Fibroblast of lung (primary cell): ENCODE data around the gene NUDT3. TPM values are rescaled to one million over a fixed set of nuclear protein-coding genes. Genes with fewer than 3 reads are reported as not detected.

Source experiments
- DNase-seq, 2 donors: peaks; one replicate each; pipeline versions ENCODE4 v3.0.0 to v3.0.0-alpha.2; 2010; ENCODE audit warnings: low read depth in 2 of 2
- H2AFZ ChIP-seq: 2 replicates; pipeline ENCODE4 v1.5.1; 2012; ENCODE audit warnings: low read length, control low read depth, inconsistent platforms
- H3K27ac ChIP-seq: 2 replicates; pipeline ENCODE4 v1.5.1; 2011; ENCODE audit warnings: low read length, control low read depth; ENCODE audit not compliant: insufficient read depth
- H3K27me3 ChIP-seq: 2 replicates; pipeline ENCODE4 v1.5.1; 2011; ENCODE audit warnings: mild to moderate bottlenecking, low read length; ENCODE audit not compliant: control insufficient read depth, insufficient read depth
- H3K36me3 ChIP-seq: 2 replicates; pipeline ENCODE4 v1.5.1; 2011; ENCODE audit warnings: low read length; ENCODE audit not compliant: control insufficient read depth, insufficient read depth
- H3K4me1 ChIP-seq: 2 replicates; pipeline ENCODE4 v1.5.1; 2011; ENCODE audit warnings: low read length; ENCODE audit not compliant: control insufficient read depth, insufficient read depth; ENCODE audit errors: extremely low read depth
- H3K4me2 ChIP-seq: 2 replicates; pipeline ENCODE4 v1.5.1; 2011; ENCODE audit warnings: low read length, control low read depth; ENCODE audit not compliant: insufficient read depth; ENCODE audit errors: extremely low read depth
- H3K4me3 ChIP-seq, 4 experiments: fragments of 200-600 bp in 1 of 4; sonication (generic) in 1 of 4; replicated peaks in 1 of 4; 2 replicates each; pipeline ENCODE4 v1.5.1; 2011 to 2016; ENCODE audit warnings: low read length in 4 of 4, low read depth in 3 of 4, mild to moderate bottlenecking in 3 of 4, control low read depth in 2 of 4, inconsistent platforms in 1 of 4, mixed read lengths in 1 of 4; ENCODE audit not compliant: insufficient read depth in 1 of 4; ENCODE audit errors: control extremely low read depth in 1 of 4
- H3K79me2 ChIP-seq: 2 replicates; pipeline ENCODE4 v1.5.1; 2012; ENCODE audit warnings: mild to moderate bottlenecking, low read length, inconsistent platforms; ENCODE audit not compliant: control insufficient read depth, insufficient read depth
- H3K9ac ChIP-seq: 2 replicates; pipeline ENCODE4 v1.5.1; 2011; ENCODE audit warnings: mild to moderate bottlenecking, low read length, control low read depth; ENCODE audit not compliant: insufficient read depth
- H3K9me3 ChIP-seq: 2 replicates; pipeline ENCODE4 v1.5.1; 2012; ENCODE audit warnings: low read depth, low read length; ENCODE audit not compliant: control insufficient read depth, insufficient read depth
- H4K20me1 ChIP-seq: 2 replicates; pipeline ENCODE4 v1.5.1; 2011; ENCODE audit warnings: low read length; ENCODE audit not compliant: control insufficient read depth, insufficient read depth; ENCODE audit errors: extremely low read depth
- CTCF ChIP-seq, 2 donors: IDR thresholded peaks in 1 of 2; conservative IDR thresholded peaks in 1 of 2; 1 replicate in 1 of 2; 2 replicates in 1 of 2; pipeline ENCODE4 v1.5.1; 2011 to 2012; ENCODE audit warnings: low read length in 2 of 2, control low read depth in 1 of 2, inconsistent platforms in 1 of 2, low read depth in 1 of 2, mild to moderate bottlenecking in 1 of 2
- EZH2 ChIP-seq: IDR thresholded peaks from 2 replicates; pipeline ENCODE4 v1.5.1; 2012; ENCODE audit warnings: low read length, control low read depth, mild to moderate bottlenecking; ENCODE audit errors: missing control alignments
- polyA plus RNA-seq, 2 donors: library from polyadenylated mRNA; depleted of rRNA in 1 of 2; stranded (reverse) in 1 of 2; unstranded in 1 of 2; fragments of >200 nt; gene quantifications; 2 replicates each; pipeline ENCODE4 v1.2.1, GENCODE V29; 2011 to 2012; ENCODE audit warnings: missing spikeins in 1 of 2
- total RNA-seq: library from RNA; depleted of rRNA; stranded (reverse); fragments of >200 nt; gene quantifications from 2 replicates; pipeline ENCODE4 v1.2.1, GENCODE V29; 2014

The NUDT3 gene
- total and polyA plus RNA-seq, 2 donors (not counting 1 experiment from before 2014, with no cell fraction given) = 16.0 to 27.4 TPM

GRCh38 chr6:34243901-34244884 is 148.3 kb downstream of the NUDT3 start:
- H3K4me1 ChIP-seq = peaks cover 35% of the 10 kb centered on the region

GRCh38 chr6:34243131-34243771 is 149.2 kb downstream of the NUDT3 start:
- peak overlapping the region; percentile 46 for H3K4me2 ChIP-seq
- H3K4me1 ChIP-seq = peaks cover 39% of the 10 kb centered on the region
- H3K9ac ChIP-seq = no peak overlapping the region
- H3K27ac ChIP-seq = peak overlapping the region; percentile 92
- H3K36me3 ChIP-seq = peaks cover 12% of the 10 kb centered on the region
- H4K20me1 ChIP-seq = no peaks in the 10 kb centered on the region
- H2AFZ ChIP-seq = no peak overlapping the region
- no peak overlapping the region for H3K4me3 ChIP-seq
- no peaks in the 10 kb centered on the region for H3K27me3 ChIP-seq
- peak in 1 of 2 donors; percentile 59 for DNase-seq
- TF ChIP-seq CTCF (conservative IDR thresholded peaks at IDR 0.05 in 1 of 2, IDR thresholded peaks at IDR 0.05 in 1 of 2; ENCODE audit: low read depth in 1 of 2, low read length in 2 of 2) (no peak), EZH2 (no peak)
- H3K79me2 ChIP-seq = peaks cover 41% of the 10 kb centered on the region
- no peaks in the 10 kb centered on the region for H3K9me3 ChIP-seq

More at GRCh38 chr6:34243901-34244884, 148.3 kb downstream of the NUDT3 start:
- no peak for TF ChIP-seq EZH2
- TF ChIP-seq CTCF (conservative IDR thresholded peaks at IDR 0.05 in 1 of 2, IDR thresholded peaks at IDR 0.05 in 1 of 2; ENCODE audit: low read depth in 1 of 2, low read length in 2 of 2) = peak; percentile 16 to 61
- Histone ChIP-seq H3K79me2 (peaks cover 34% of the 10 kb centered on the region), H3K27ac (peak overlapping the region; percentile 92), H3K4me3 (peak overlapping the region in 1 of 4 experiments; percentile 11), H3K36me3 (peaks cover 12% of the 10 kb centered on the region), H4K20me1 (no peaks in the 10 kb centered on the region), H3K4me2 (peak overlapping the region; percentile 68), H3K9me3 (no peaks in the 10 kb centered on the region), H3K9ac (peak overlapping the region; percentile 43), H2AFZ (no peak overlapping the region), H3K27me3 (no peaks in the 10 kb centered on the region)
- peak; percentile 90 to 92 for DNase-seq
